ENCODE measurements around the gene PERM1. TPM values are rescaled to one million over a fixed set of nuclear protein-coding genes. Genes with fewer than 3 reads are reported as not detected.

Gene PERM1
- total and polyA plus RNA-seq, 9 of the 15 experiments (the other 6 are each of a cell fraction or from before 2014, with no cell fraction given): not detected

- TF ChIP-seq NR2C2 (CRISPR knock-in tag; IDR thresholded peaks at IDR 0.05) (no peak), NR2C2 (tag; IDR thresholded peaks at IDR 0.05) (no peak), TFE3 (CRISPR knock-in tag; IDR thresholded peaks at IDR 0.05) (no peak), USF2 (CRISPR knock-in tag; IDR thresholded peaks at IDR 0.05) (peak; percentile 19; the same call in 1 of the 2 replicates), MBD1 (CRISPR knock-in tag; IDR thresholded peaks at IDR 0.05) (0 out of 2 replicates have a peak, but pooled peaks have one; percentile 38), SREBF2 (CRISPR knock-in tag; IDR thresholded peaks at IDR 0.05) (no peak), POLR3G (IDR thresholded peaks at IDR 0.05; ENCODE audit: extremely low read depth, insufficient read length, insufficient replicate concordance) (no peak), CREBBP (IDR thresholded peaks at IDR 0.05; ENCODE audit: low read depth, low read length) (no peak), HDAC1 (IDR thresholded peaks at IDR 0.05) (peak in 1 of 2 experiments; percentile 64; a peak in 2 of 4 replicates), CEBPZ (IDR thresholded peaks at IDR 0.05; ENCODE audit: borderline replicate concordance, low read depth, low read length) (no peak), HNRNPL (IDR thresholded peaks at IDR 0.05; ENCODE audit: low read depth, low read length) (0 out of 2 replicates have a peak, but pooled peaks have one; percentile 21), PHF8 (IDR thresholded peaks at IDR 0.05; ENCODE audit: borderline replicate concordance, low read length) (no peak), ZNF589 (CRISPR knock-in tag; IDR thresholded peaks at IDR 0.05; ENCODE audit: low read depth) (no peak), ID3 (CRISPR knock-in tag; IDR thresholded peaks at IDR 0.05) (no peak), ID3 (tag; IDR thresholded peaks at IDR 0.05) (no peak), ZC3H11A (IDR thresholded peaks at IDR 0.05; ENCODE audit: low read depth, low read length) (no peak), CXXC5 (CRISPR knock-in tag; IDR thresholded peaks at IDR 0.05) (peak; percentile 10; the same call in 1 of the 2 replicates), USF1 (CRISPR knock-in tag; IDR thresholded peaks at IDR 0.05) (peak; percentile 49)
Measured at GRCh38 chr1:961132-961669, 20.7 kb downstream of the PERM1 start (continued).

Measured in K562 (cell line).